Panc1 (cell line): ENCODE results near the gene TMEM50A.

Experiments used
- POLR2AphosphoS5 ChIP-seq: IDR thresholded peaks from 2 replicates; pipeline ENCODE4 v1.6.1; 2012; ENCODE audit warnings: mild to moderate bottlenecking, low read depth, low read length, moderate library complexity
- TCF7L2 ChIP-seq: IDR thresholded peaks from 2 replicates; pipeline ENCODE4 v1.6.1; 2011; ENCODE audit warnings: mild to moderate bottlenecking, low read depth, low read length, inconsistent platforms
- TF ChIP-seq, protein P1 (sequence below): fragments of 450-650 bp; IDR thresholded peaks from 2 replicates; pipeline ENCODE4 v1.5.1; 2017; ENCODE audit warnings: mild to moderate bottlenecking

DNA sequence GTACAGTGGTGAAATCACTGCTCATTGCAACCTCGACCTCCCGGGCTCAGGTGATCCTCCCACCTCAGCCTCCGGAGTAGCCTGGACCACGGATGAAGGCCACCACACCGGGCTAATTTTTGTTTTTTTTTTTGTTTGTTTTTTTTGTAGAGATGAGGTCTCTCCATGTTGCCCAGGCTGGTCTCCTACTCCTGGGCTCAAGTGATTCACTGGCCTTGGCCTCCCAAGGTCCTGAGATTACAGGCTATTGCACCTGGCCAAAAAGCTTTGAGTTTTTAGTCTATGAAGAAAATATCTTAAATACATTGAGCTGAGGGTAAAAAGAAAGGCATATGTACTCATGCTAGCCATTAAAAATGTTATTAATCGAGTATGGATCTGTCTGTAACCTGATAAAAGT lies 3.6 kb downstream of the TMEM50A start:
- TF ChIP-seq, protein P1, sequence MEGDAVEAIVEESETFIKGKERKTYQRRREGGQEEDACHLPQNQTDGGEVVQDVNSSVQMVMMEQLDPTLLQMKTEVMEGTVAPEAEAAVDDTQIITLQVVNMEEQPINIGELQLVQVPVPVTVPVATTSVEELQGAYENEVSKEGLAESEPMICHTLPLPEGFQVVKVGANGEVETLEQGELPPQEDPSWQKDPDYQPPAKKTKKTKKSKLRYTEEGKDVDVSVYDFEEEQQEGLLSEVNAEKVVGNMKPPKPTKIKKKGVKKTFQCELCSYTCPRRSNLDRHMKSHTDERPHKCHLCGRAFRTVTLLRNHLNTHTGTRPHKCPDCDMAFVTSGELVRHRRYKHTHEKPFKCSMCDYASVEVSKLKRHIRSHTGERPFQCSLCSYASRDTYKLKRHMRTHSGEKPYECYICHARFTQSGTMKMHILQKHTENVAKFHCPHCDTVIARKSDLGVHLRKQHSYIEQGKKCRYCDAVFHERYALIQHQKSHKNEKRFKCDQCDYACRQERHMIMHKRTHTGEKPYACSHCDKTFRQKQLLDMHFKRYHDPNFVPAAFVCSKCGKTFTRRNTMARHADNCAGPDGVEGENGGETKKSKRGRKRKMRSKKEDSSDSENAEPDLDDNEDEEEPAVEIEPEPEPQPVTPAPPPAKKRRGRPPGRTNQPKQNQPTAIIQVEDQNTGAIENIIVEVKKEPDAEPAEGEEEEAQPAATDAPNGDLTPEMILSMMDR, result no peak
- TF ChIP-seq TCF7L2, result no peak
- no peak for TF ChIP-seq POLR2AphosphoS5
